Measurements from ENCODE around the gene E2F4.

DNA sequence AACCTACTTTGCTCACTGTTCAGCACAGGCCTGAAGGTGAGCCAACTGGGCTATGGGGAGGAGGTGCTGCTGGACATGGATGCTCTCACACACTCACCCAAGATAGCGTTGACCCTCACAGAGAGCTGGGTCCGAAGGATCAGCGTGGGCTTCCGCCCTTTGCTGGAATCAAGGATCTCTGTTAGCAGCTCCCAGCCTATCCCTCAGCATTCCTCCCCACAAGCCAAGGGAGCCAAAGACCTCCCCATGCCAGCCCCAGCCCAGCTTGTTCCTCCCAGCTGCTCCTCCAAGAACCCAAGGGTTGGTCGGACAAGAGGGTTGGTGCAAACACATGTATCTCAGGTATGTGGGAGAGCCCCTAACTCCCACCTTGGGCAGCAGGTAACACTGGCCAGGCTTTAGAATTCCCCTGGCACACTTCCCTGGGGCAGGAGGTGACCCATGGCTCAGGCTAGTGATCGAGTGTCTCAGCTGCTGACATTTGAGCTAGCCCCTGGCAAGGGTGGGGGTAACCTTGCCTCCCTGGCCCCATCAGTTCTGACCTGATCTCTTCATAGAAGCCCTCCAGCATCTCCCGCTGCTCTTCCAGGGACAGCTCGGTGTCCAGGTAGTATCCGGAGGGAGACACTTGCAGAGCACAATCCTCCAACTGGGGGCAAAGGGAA lies 47.0 kb downstream of the E2F4 start:
- no peak for TF ChIP-seq CTCF (conservative IDR thresholded peaks at IDR 0.05; ENCODE audit: low read depth in 2 of 2)
- TF ChIP-seq EZH2phosphoT487 (IDR thresholded peaks at IDR 0.05; ENCODE audit: unreplicated experiment) = no peak
- TF ChIP-seq EZH2 (IDR thresholded peaks at IDR 0.05; ENCODE audit: low read depth, unreplicated experiment) = no peak
- no peak for TF ChIP-seq REST (IDR thresholded peaks at IDR 0.05; ENCODE audit: unreplicated experiment)
- TF ChIP-seq POLR2AphosphoS5 (IDR thresholded peaks at IDR 0.05; ENCODE audit: low read depth) = no peak
- TF ChIP-seq ETS1 (IDR thresholded peaks at IDR 0.05) = no peak
- TF ChIP-seq ZNF114 (CRISPR knock-in tag; IDR thresholded peaks at IDR 0.05) = no peak
- no peak for TF ChIP-seq CREB1 (CRISPR knock-in tag; IDR thresholded peaks at IDR 0.05; ENCODE audit: low read depth)
- TF ChIP-seq ZNF331 (CRISPR knock-in tag; IDR thresholded peaks at IDR 0.05; ENCODE audit: low read depth) = no peak
- TF ChIP-seq STAT1 (IDR thresholded peaks at IDR 0.05; ENCODE audit: unreplicated experiment) = no peak
- TF ChIP-seq NANOG (IDR thresholded peaks at IDR 0.05; ENCODE audit: borderline replicate concordance) = no peak
